B cell (primary cell): ENCODE results near the gene CCNB1IP1. TPM values are rescaled to one million over a fixed set of nuclear protein-coding genes. Genes with fewer than 3 reads are reported as not detected.

ENCODE experiments used
- ATAC-seq: fragments of 200-7000 bp; cut with Tn5 transposase; one replicate; pipeline ENCODE4 v1.10.0; 2021; ENCODE audit warnings: low read depth, mild to moderate bottlenecking, moderate number of reproducible peaks, moderate library complexity
- CTCF ChIA-PET: fragments of 350-600 bp; sonication (Branson Sonifier 250); formaldehyde crosslinking; loops from one replicate; lab custom pipeline; 2021; ENCODE audit warnings: antibody characterized with exemption, inconsistent platforms; lab: Charles Lee
- POLR2A ChIA-PET: fragments of 350-600 bp; sonication (Branson Sonifier 250); formaldehyde crosslinking; loops from one replicate; lab custom pipeline; 2021; ENCODE audit warnings: antibody characterized with exemption; lab: Charles Lee
- DNase-seq: peaks from one replicate; pipeline ENCODE4 v3.0.0; 2013
- H2AFZ ChIP-seq: 2 replicates; pipeline ENCODE4 v1.6.1; 2012; ENCODE audit warnings: mild to moderate bottlenecking, low read depth, low read length; ENCODE audit not compliant: insufficient read depth, poor library complexity, severe bottlenecking
- H3K27ac ChIP-seq, 2 donors: 1 replicate in 1 of 2; 2 replicates in 1 of 2; pipeline ENCODE4 v1.5.1; 2012 to 2013; ENCODE audit warnings: low read length in 2 of 2, mild to moderate bottlenecking in 2 of 2, moderate library complexity in 1 of 2
- H3K27me3 ChIP-seq, 4 experiments: fragments of 200-600 bp in 1 of 4; sonication (generic) in 1 of 4; replicated peaks in 1 of 4; 1 replicate in 2 of 4; 2 replicates in 2 of 4; pipeline versions ENCODE4 v1.6.1 to v1.7.0; 2013 to 2016; ENCODE audit warnings: low read length in 3 of 4, mild to moderate bottlenecking in 2 of 4, mixed read lengths in 1 of 4, moderate library complexity in 1 of 4; ENCODE audit not compliant: insufficient read depth in 4 of 4, control insufficient read depth in 3 of 4; ENCODE audit errors: control extremely low read depth in 1 of 4
- H3K36me3 ChIP-seq, 2 experiments: replicated peaks in 1 of 2; 1 replicate in 1 of 2; 2 replicates in 1 of 2; pipeline versions ENCODE4 v1.6.1 to v1.7.1; 2013; ENCODE audit warnings: low read length in 1 of 2; ENCODE audit not compliant: insufficient read depth in 2 of 2, control insufficient read depth in 1 of 2; ENCODE audit errors: control extremely low read depth in 1 of 2, extremely low read depth in 1 of 2
- H3K4me1 ChIP-seq, 2 donors: fragments of 200-600 bp in 1 of 2; sonication (generic) in 1 of 2; 1 replicate in 1 of 2; 2 replicates in 1 of 2; pipeline versions ENCODE4 v1.5.1 to v1.6.1; 2013 to 2017; ENCODE audit warnings: low read length in 2 of 2; ENCODE audit not compliant: control insufficient read depth in 2 of 2, insufficient read depth in 2 of 2
- H3K4me2 ChIP-seq: replicated peaks from 2 replicates; pipeline ENCODE3; 2012; ENCODE audit warnings: mild to moderate bottlenecking, low read depth, low read length; ENCODE audit not compliant: poor library complexity, severe bottlenecking
- H3K4me3 ChIP-seq, 5 experiments: fragments of 200-600 bp in 1 of 5; sonication (generic) in 1 of 5; 1 replicate in 3 of 5; 2 replicates in 2 of 5; pipeline versions ENCODE4 v1.5.1 to v1.7.0; 2011 to 2016; ENCODE audit warnings: low read length in 4 of 5, mild to moderate bottlenecking in 4 of 5, low read depth in 2 of 5, control low read depth in 1 of 5, moderate library complexity in 1 of 5; ENCODE audit not compliant: insufficient read depth in 1 of 5; ENCODE audit errors: control extremely low read depth in 1 of 5, extremely low read depth in 1 of 5
- H3K79me2 ChIP-seq: fragments of 200-600 bp; sonication (generic); one replicate; pipeline ENCODE4 v1.6.0; 2016; ENCODE audit warnings: low read length; ENCODE audit not compliant: control insufficient read depth, insufficient read depth
- H3K9ac ChIP-seq: fragments of 200-600 bp; sonication (generic); 2 replicates; pipeline ENCODE4 v1.6.1; 2017; ENCODE audit warnings: mild to moderate bottlenecking, low read length, moderate library complexity
- H3K9me3 ChIP-seq, 3 donors: one replicate each; pipeline versions ENCODE4 v1.6.1 to v1.7.1; 2013; ENCODE audit warnings: low read length in 2 of 3; ENCODE audit not compliant: control insufficient read depth in 2 of 3, insufficient read depth in 1 of 3; ENCODE audit errors: control extremely low read depth in 1 of 3
- H4K20me1 ChIP-seq: 2 replicates; pipeline ENCODE4 v1.6.0; 2012; ENCODE audit warnings: mild to moderate bottlenecking, low read length; ENCODE audit not compliant: insufficient read depth, control insufficient read depth, poor library complexity, severe bottlenecking
- H3K27ac Mint-ChIP-seq: one replicate; pipeline ENCODE4 v1.8.0; 2021; ENCODE audit warnings: mixed read lengths
- H3K27me3 Mint-ChIP-seq: one replicate; pipeline ENCODE4 v1.8.0; 2021; ENCODE audit warnings: mixed read lengths
- H3K4me1 Mint-ChIP-seq: one replicate; pipeline ENCODE4 v1.8.0; 2021; ENCODE audit warnings: mixed read lengths
- H3K4me3 Mint-ChIP-seq: one replicate; pipeline ENCODE4 v1.8.0; 2021; ENCODE audit warnings: mixed read lengths
- H3K9me3 Mint-ChIP-seq: one replicate; pipeline ENCODE4 v1.8.0; 2022; ENCODE audit warnings: mixed read lengths; ENCODE audit not compliant: insufficient read depth
- CTCF ChIP-seq: fragments of 200-600 bp; IDR thresholded peaks from one replicate; pipeline ENCODE4 v1.8.0; 2022; ENCODE audit warnings: antibody characterized with exemption, mild to moderate bottlenecking
- EZH2 ChIP-seq: IDR thresholded peaks from 2 replicates; pipeline ENCODE4 v1.6.1; 2012; ENCODE audit warnings: borderline replicate concordance, low read depth, mild to moderate bottlenecking, moderate library complexity, low read length; ENCODE audit not compliant: insufficient read depth, poor library complexity, severe bottlenecking
- WGBS: methylation state at CpG from one replicate; pipeline ENCODE4 v1.1.5; 2013; ENCODE audit warnings: missing lambda C conversion rate; ENCODE audit not compliant: insufficient coverage; 5-methylcytosine and 5-hydroxymethylcytosine counted together
- intact Hi-C: fragments of 100-400 bp; cut with micrococcal nuclease; formaldehyde crosslinking; loops from one replicate; pipeline ENCODE4 v1.10.0; 2022
- polyA plus RNA-seq: library from polyadenylated mRNA; depleted of rRNA; stranded (reverse); fragments of >200 nt; gene quantifications from 2 replicates; pipeline ENCODE4 v1.2.3, GENCODE V29; 2012
- total RNA-seq, 2 donors: library from RNA; stranded (reverse); fragments of 120-200 nt in 1 of 2; gene quantifications; 1 replicate in 1 of 2; 2 replicates in 1 of 2; pipeline versions ENCODE4 v1.2.3 to v1.2.4, GENCODE V29; 2013 to 2022

Gene CCNB1IP1
- total and polyA plus RNA-seq, 2 donors (not counting 1 experiment from before 2014, with no cell fraction given): 24.7 to 48.8 TPM

GRCh38 chr14:20306079-20306423, 27.0 kb downstream of the CCNB1IP1 start:
- Histone ChIP-seq H2AFZ (no peak overlapping the region), H3K36me3 (peaks cover 6 to 10% of the 10 kb centered on the region in 2 experiments), H3K27me3 (no peaks in the 10 kb centered on the region), H4K20me1 (no peaks in the 10 kb centered on the region), H3K9me3 (no peaks in the 10 kb centered on the region), H3K27ac (no peak overlapping the region), H3K4me1 (peaks cover 6 to 14% of the 10 kb centered on the region in 2 donors), H3K9ac (peak overlapping the region; percentile 82), H3K79me2 (peaks cover 29% of the 10 kb centered on the region), H3K4me2 (peak overlapping the region; percentile 75), H3K4me3 (peak overlapping the region in 1 of 5 experiments; percentile 95)
- Mint-ChIP-seq H3K27ac (peak overlapping the region; percentile 85), H3K9me3 (no peaks in the 10 kb centered on the region), H3K4me1 (peaks cover 24% of the 10 kb centered on the region), H3K4me3 (peak overlapping the region; percentile 89), H3K27me3 (no peaks in the 10 kb centered on the region)
- no CpG with 5 or more reads among the region's 1 CpG for WGBS
- ChIA-PET CTCF (interaction anchor here (0.5 to 1.6 kb wide), 4 partner anchors 12 to 301 kb away, joined by 4 to 7 read pairs (median 4); no protein-coding TSS in a partner anchor), POLR2A (no interaction called here)
- TF ChIP-seq EZH2 (no peak), CTCF (peak; percentile 40)
- ATAC-seq (no peak), DNase-seq (no peak)
- intact Hi-C loops: no loop called here

DNA sequence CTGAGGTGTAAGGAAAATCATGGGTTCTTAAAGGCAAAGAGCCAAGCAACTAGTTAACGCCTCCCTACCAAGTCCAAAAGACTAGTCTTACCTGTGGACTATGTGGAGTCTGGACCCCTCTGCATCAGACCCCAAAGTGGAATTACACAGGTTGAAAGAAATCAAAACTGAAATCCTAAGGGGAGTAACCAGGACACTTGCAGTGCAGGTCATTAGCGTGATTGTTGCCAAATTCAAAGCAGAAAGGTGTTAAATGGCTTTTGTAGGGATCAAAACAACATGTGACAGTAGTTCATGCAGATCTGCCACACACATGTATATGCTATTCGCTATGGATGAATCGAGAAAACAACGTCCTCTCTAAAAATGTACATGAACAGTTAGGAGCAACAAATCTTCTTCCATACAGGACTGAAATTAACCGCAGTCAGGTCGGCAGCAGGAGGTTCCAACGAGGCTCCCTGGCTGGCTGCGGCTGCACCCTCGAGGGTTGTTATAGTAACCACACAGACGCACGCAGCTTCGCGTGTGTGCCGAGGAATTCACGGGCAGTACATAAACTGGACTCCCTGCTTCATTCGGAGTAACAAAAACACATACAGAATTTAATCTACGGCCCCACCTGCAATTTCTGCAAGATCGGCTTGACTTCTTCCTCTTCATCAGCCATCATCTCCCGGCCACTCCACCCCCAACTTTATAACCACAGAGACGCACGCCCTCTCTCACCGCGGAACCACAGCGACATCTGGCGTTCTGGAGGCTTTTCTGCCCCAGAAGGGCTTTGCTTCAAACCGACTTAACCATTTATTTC, 27.6 kb downstream of the CCNB1IP1 start, which contains the start of gene TTC5:
Gene TTC5 (minus strand): TSS at position 687 of the 814 bp plus-strand sequence. CDS start 14 bp downstream, at position 673.
- peak; percentile 87 for TF ChIP-seq CTCF
- TF ChIP-seq EZH2: no peak
- H3K4me3 Mint-ChIP-seq: peak within 1 kb of the TSS; percentile 89
- no peaks in the 10 kb centered on the region for H3K9me3 ChIP-seq
- 0% methylated on average over 25 of the region's 27 CpGs for WGBS
- peak within 1 kb of the TSS; percentile 82 for H3K9ac ChIP-seq
- ATAC-seq (peak; percentile 100), DNase-seq (peak; percentile 94)
- peak within 1 kb of the TSS; percentile 87 for H2AFZ ChIP-seq
- peaks cover 6 to 14% of the 10 kb centered on the region in 2 donors for H3K4me1 ChIP-seq
- peaks cover 24% of the 10 kb centered on the region for H3K4me1 Mint-ChIP-seq
- no peaks in the 10 kb centered on the region for H3K9me3 Mint-ChIP-seq
- peak within 1 kb of the TSS in 1 of 2 donors; percentile 35 for H3K27ac ChIP-seq
- intact Hi-C loops: loop anchor here (1.0 to 2.0 kb wide), 2 partner anchors 21 to 38 kb away; partner anchors contain the start of gene PARP2
- peak within 1 kb of the TSS; percentile 72 to 96 (median 95) for H3K4me3 ChIP-seq
- no peaks in the 10 kb centered on the region for H3K27me3 ChIP-seq
- peaks cover 6 to 16% of the 10 kb centered on the region in 2 experiments for H3K36me3 ChIP-seq
- peak within 1 kb of the TSS; percentile 85 for H3K27ac Mint-ChIP-seq
- no peaks in the 10 kb centered on the region for H4K20me1 ChIP-seq
- ChIA-PET CTCF (interaction anchor here (0.8 to 1.6 kb wide), 3 partner anchors 13 to 301 kb away, joined by 4 to 7 read pairs (median 4); no protein-coding TSS in a partner anchor), POLR2A (no interaction called here)
- no peaks in the 10 kb centered on the region for H3K27me3 Mint-ChIP-seq
- H3K4me2 ChIP-seq: peak within 1 kb of the TSS; percentile 75
- H3K79me2 ChIP-seq: peaks cover 29% of the 10 kb centered on the region
